ENCODE results near the gene ZYG11B.

- TF ChIP-seq, protein P1, sequence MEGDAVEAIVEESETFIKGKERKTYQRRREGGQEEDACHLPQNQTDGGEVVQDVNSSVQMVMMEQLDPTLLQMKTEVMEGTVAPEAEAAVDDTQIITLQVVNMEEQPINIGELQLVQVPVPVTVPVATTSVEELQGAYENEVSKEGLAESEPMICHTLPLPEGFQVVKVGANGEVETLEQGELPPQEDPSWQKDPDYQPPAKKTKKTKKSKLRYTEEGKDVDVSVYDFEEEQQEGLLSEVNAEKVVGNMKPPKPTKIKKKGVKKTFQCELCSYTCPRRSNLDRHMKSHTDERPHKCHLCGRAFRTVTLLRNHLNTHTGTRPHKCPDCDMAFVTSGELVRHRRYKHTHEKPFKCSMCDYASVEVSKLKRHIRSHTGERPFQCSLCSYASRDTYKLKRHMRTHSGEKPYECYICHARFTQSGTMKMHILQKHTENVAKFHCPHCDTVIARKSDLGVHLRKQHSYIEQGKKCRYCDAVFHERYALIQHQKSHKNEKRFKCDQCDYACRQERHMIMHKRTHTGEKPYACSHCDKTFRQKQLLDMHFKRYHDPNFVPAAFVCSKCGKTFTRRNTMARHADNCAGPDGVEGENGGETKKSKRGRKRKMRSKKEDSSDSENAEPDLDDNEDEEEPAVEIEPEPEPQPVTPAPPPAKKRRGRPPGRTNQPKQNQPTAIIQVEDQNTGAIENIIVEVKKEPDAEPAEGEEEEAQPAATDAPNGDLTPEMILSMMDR (IDR thresholded peaks at IDR 0.05; ENCODE audit: low read depth, low read length), result no peak
- no peak for TF ChIP-seq POLR2A (IDR thresholded peaks at IDR 0.05; ENCODE audit: extremely low read depth, insufficient read length)
These were observed 129.3 kb downstream of the ZYG11B start for GRCh38 chr1:52855584-52855983.
